Activated CD8-positive, alpha-beta memory T cell treated with anti-CD3 and anti-CD28 coated beads for 48 hours (primary cell): ENCODE results near the gene ROPN1.
"Not testable (repeated sequence)": the region's sequence is repeated elsewhere in the genome, so short reads cannot be mapped to it uniquely, and the experiment has no call there.

Source experiments
- DNase-seq, 3 experiments: peaks; one replicate each; pipeline ENCODE4 v3.0.0-alpha.2; 2020; ENCODE audit warnings: low read depth in 2 of 3, low spot score in 2 of 3

Gene ROPN1

GRCh38 chr3:123991730-123992588 lies at the start of gene ROPN1:
ROPN1 (minus strand) TSS chr3:123992124; CDS start chr3:123980481, 11,643 bp downstream.
- DNase-seq, result not testable (repeated sequence)

GRCh38 chr3:124041553-124041952 lies 49.6 kb upstream of the ROPN1 start:
- no peak for DNase-seq

- no peak for DNase-seq
Measured at GRCh38 chr3:124037326-124037725, 45.4 kb upstream of the ROPN1 start.

- not testable (repeated sequence) for DNase-seq
Measured at GRCh38 chr3:124036214-124036613, 44.3 kb upstream of the ROPN1 start.

- no peak for DNase-seq
Measured at GRCh38 chr3:124035463-124036121, 43.7 kb upstream of the ROPN1 start.

- DNase-seq, result no peak
Measured at GRCh38 chr3:124034844-124035152, 42.9 kb upstream of the ROPN1 start.

- DNase-seq, result no peak
Measured at GRCh38 chr3:124034016-124034843, 42.3 kb upstream of the ROPN1 start.

- no peak for DNase-seq
Measured at GRCh38 chr3:124033360-124034015, 41.6 kb upstream of the ROPN1 start, which contains the start of gene KALRN. KALRN (plus strand) TSS chr3:124033369.

- DNase-seq, result peak; percentile 23 to 47 (median 28)
Measured at GRCh38 chr3:124032881-124033359, 41.0 kb upstream of the ROPN1 start.

- no peak for DNase-seq
Measured at GRCh38 chr3:124032311-124032880, 40.5 kb upstream of the ROPN1 start.

GRCh38 chr3:124026516-124026915 lies 34.6 kb upstream of the ROPN1 start:
- no peak for DNase-seq

GRCh38 chr3:124023531-124023930 lies 31.6 kb upstream of the ROPN1 start:
- not testable (repeated sequence) for DNase-seq

GRCh38 chr3:124019291-124019690 lies 27.4 kb upstream of the ROPN1 start:
- DNase-seq, result no peak

GRCh38 chr3:124017502-124017901 lies 25.6 kb upstream of the ROPN1 start:
- DNase-seq, result not testable (repeated sequence)

- DNase-seq, result not testable (repeated sequence)
Measured at GRCh38 chr3:124016483-124016882, 24.6 kb upstream of the ROPN1 start.

GRCh38 chr3:124014366-124014942 lies 22.5 kb upstream of the ROPN1 start:
- no peak for DNase-seq

GRCh38 chr3:124008321-124008720 lies 16.4 kb upstream of the ROPN1 start:
- DNase-seq, result not testable (repeated sequence)

- no peak for DNase-seq
Measured at GRCh38 chr3:124007186-124007585, 15.3 kb upstream of the ROPN1 start.

GRCh38 chr3:124002405-124003079 lies 10.6 kb upstream of the ROPN1 start:
- DNase-seq, result not testable (repeated sequence)

GRCh38 chr3:124001366-124001765 lies 9.4 kb upstream of the ROPN1 start:
- not testable (repeated sequence) for DNase-seq
